ENCODE data around the gene NIFK.

Gene NIFK

GRCh38 chr2:121690095-121690494 lies 46.6 kb downstream of the NIFK start:
- Histone ChIP-seq H3K4me1 (ENCODE audit: low read depth, poor library complexity, severe bottlenecking) (no peaks in the 10 kb centered on the region), H3K27ac (no peak overlapping the region), H3K4me2 (no peak overlapping the region), H3K9ac (no peak overlapping the region), H2AFZ (ENCODE audit: low read depth) (no peak overlapping the region), H3K79me2 (ENCODE audit: insufficient read depth, low read depth) (no peaks in the 10 kb centered on the region), H4K20me1 (ENCODE audit: insufficient read depth) (no peaks in the 10 kb centered on the region), H3K27me3 (ENCODE audit: insufficient read depth, low read depth) (no peaks in the 10 kb centered on the region), H3K36me3 (ENCODE audit: insufficient read depth) (no peaks in the 10 kb centered on the region), H3K4me3 (IDR thresholded peaks at IDR 0.05; ENCODE audit: insufficient read depth, low read depth, low read length) (no peak overlapping the region)
- no peak for TF ChIP-seq CTCF (conservative IDR thresholded peaks at IDR 0.05; ENCODE audit: low read depth, low read length)

DNA sequence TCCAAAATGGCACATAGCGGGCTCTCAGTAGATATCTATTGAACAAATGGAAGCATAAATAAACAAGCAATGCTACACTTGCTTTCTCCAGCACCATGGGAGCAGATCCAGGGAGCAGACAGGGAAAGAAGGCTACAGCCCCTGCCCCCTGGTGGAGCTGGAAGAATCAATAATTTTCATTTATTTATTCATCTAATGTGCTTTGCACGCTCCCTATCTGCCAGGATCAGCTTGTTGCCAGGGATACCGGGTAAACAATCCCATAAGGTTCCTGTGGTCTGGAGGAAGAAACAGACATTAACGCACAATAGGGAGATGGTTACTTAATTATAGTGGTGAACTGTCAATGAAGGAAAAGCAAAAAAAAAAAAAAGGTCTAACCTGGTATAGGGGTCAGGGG lies 47.3 kb downstream of the NIFK start:
- Histone ChIP-seq H3K79me2 (ENCODE audit: insufficient read depth, low read depth) (no peaks in the 10 kb centered on the region), H3K4me1 (ENCODE audit: low read depth, poor library complexity, severe bottlenecking) (no peaks in the 10 kb centered on the region), H2AFZ (ENCODE audit: low read depth) (no peak overlapping the region), H3K4me2 (no peak overlapping the region), H3K4me3 (IDR thresholded peaks at IDR 0.05; ENCODE audit: insufficient read depth, low read depth, low read length) (no peak overlapping the region), H4K20me1 (ENCODE audit: insufficient read depth) (no peaks in the 10 kb centered on the region), H3K27ac (no peak overlapping the region), H3K27me3 (ENCODE audit: insufficient read depth, low read depth) (no peaks in the 10 kb centered on the region), H3K9ac (no peak overlapping the region), H3K36me3 (ENCODE audit: insufficient read depth) (no peaks in the 10 kb centered on the region)
- no peak for TF ChIP-seq CTCF (conservative IDR thresholded peaks at IDR 0.05; ENCODE audit: low read depth, low read length)

- Histone ChIP-seq H3K27me3 (ENCODE audit: insufficient read depth, low read depth) (no peaks in the 10 kb centered on the region), H3K79me2 (ENCODE audit: insufficient read depth, low read depth) (no peaks in the 10 kb centered on the region), H2AFZ (ENCODE audit: low read depth) (no peak overlapping the region), H3K36me3 (ENCODE audit: insufficient read depth) (no peaks in the 10 kb centered on the region), H3K9ac (no peak overlapping the region), H3K27ac (no peak overlapping the region), H4K20me1 (ENCODE audit: insufficient read depth) (no peaks in the 10 kb centered on the region), H3K4me3 (IDR thresholded peaks at IDR 0.05; ENCODE audit: insufficient read depth, low read depth, low read length) (no peak overlapping the region), H3K4me1 (ENCODE audit: low read depth, poor library complexity, severe bottlenecking) (no peaks in the 10 kb centered on the region), H3K4me2 (no peak overlapping the region)
- TF ChIP-seq CTCF (conservative IDR thresholded peaks at IDR 0.05; ENCODE audit: low read depth, low read length): no peak
These were observed 47.9 kb downstream of the NIFK start for GRCh38 chr2:121688820-121689219.

- no peaks in the 10 kb centered on the region for H3K36me3 ChIP-seq (ENCODE audit: insufficient read depth)
- no peaks in the 10 kb centered on the region for H3K79me2 ChIP-seq (ENCODE audit: insufficient read depth, low read depth)
- H3K27me3 ChIP-seq (ENCODE audit: insufficient read depth, low read depth): no peaks in the 10 kb centered on the region
- no peaks in the 10 kb centered on the region for H3K4me1 ChIP-seq (ENCODE audit: low read depth, poor library complexity, severe bottlenecking)
- TF ChIP-seq CTCF (conservative IDR thresholded peaks at IDR 0.05; ENCODE audit: low read depth, low read length): no peak
- no peak overlapping the region for H3K4me2 ChIP-seq
- no peak overlapping the region for H3K9ac ChIP-seq
- no peak overlapping the region for H3K4me3 ChIP-seq (IDR thresholded peaks at IDR 0.05; ENCODE audit: insufficient read depth, low read depth, low read length)
- no peaks in the 10 kb centered on the region for H4K20me1 ChIP-seq (ENCODE audit: insufficient read depth)
- H2AFZ ChIP-seq (ENCODE audit: low read depth): no peak overlapping the region
- no peak overlapping the region for H3K27ac ChIP-seq
These were observed 49.8 kb downstream of the NIFK start for GRCh38 chr2:121686902-121687301.

- Histone ChIP-seq H3K9ac (no peak overlapping the region), H3K27me3 (ENCODE audit: insufficient read depth, low read depth) (no peaks in the 10 kb centered on the region), H3K4me3 (IDR thresholded peaks at IDR 0.05; ENCODE audit: insufficient read depth, low read depth, low read length) (no peak overlapping the region), H3K4me1 (ENCODE audit: low read depth, poor library complexity, severe bottlenecking) (no peaks in the 10 kb centered on the region), H3K27ac (no peak overlapping the region), H4K20me1 (ENCODE audit: insufficient read depth) (no peaks in the 10 kb centered on the region), H3K79me2 (ENCODE audit: insufficient read depth, low read depth) (no peaks in the 10 kb centered on the region), H3K36me3 (ENCODE audit: insufficient read depth) (no peaks in the 10 kb centered on the region), H3K4me2 (no peak overlapping the region), H2AFZ (ENCODE audit: low read depth) (no peak overlapping the region)
- TF ChIP-seq CTCF (conservative IDR thresholded peaks at IDR 0.05; ENCODE audit: low read depth, low read length): no peak
These were observed 50.5 kb downstream of the NIFK start for GRCh38 chr2:121686218-121686617.

All from KMS-11 (cell line).